ENCODE results near the gene ANKRD6.

ANKRD6 gene

GRCh38 chr6:89475101-89475500 lies 42.1 kb downstream of the ANKRD6 start:
- Histone ChIP-seq H3K36me3 (ENCODE audit: control insufficient read depth, insufficient read depth, low read length, severe bottlenecking) (no peaks in the 10 kb centered on the region), H3K4me3 (ENCODE audit: low read length) (peak overlapping the region; percentile 68), H3K27me3 (replicated peaks; ENCODE audit: control insufficient read depth, insufficient read depth, low read length) (no peaks in the 10 kb centered on the region), H3K4me1 (ENCODE audit: control insufficient read depth, insufficient read depth, low read length) (peaks cover 20% of the 10 kb centered on the region), H3K9ac (ENCODE audit: low read length) (peak overlapping the region; percentile 36), H3K9me3 (ENCODE audit: control insufficient read depth, low read length) (no peaks in the 10 kb centered on the region)
- peak; percentile 39 for DNase-seq (ENCODE audit: low read depth)

GRCh38 chr6:89475634-89476033 lies 42.7 kb downstream of the ANKRD6 start:
- Histone ChIP-seq H3K36me3 (ENCODE audit: control insufficient read depth, insufficient read depth, low read length, severe bottlenecking) (no peaks in the 10 kb centered on the region), H3K27me3 (replicated peaks; ENCODE audit: control insufficient read depth, insufficient read depth, low read length) (no peaks in the 10 kb centered on the region), H3K9me3 (ENCODE audit: control insufficient read depth, low read length) (no peaks in the 10 kb centered on the region), H3K9ac (ENCODE audit: low read length) (peak overlapping the region; percentile 36), H3K4me1 (ENCODE audit: control insufficient read depth, insufficient read depth, low read length) (peaks cover 20% of the 10 kb centered on the region), H3K4me3 (ENCODE audit: low read length) (peak overlapping the region; percentile 68)
- DNase-seq (ENCODE audit: low read depth): peak; percentile 59

GRCh38 chr6:89479897-89480296 lies 46.9 kb downstream of the ANKRD6 start:
- Histone ChIP-seq H3K4me3 (ENCODE audit: low read length) (no peak overlapping the region), H3K36me3 (ENCODE audit: control insufficient read depth, insufficient read depth, low read length, severe bottlenecking) (no peaks in the 10 kb centered on the region), H3K4me1 (ENCODE audit: control insufficient read depth, insufficient read depth, low read length) (peaks cover 48% of the 10 kb centered on the region), H3K9ac (ENCODE audit: low read length) (no peak overlapping the region), H3K9me3 (ENCODE audit: control insufficient read depth, low read length) (no peaks in the 10 kb centered on the region), H3K27me3 (replicated peaks; ENCODE audit: control insufficient read depth, insufficient read depth, low read length) (no peaks in the 10 kb centered on the region)
- no peak for DNase-seq (ENCODE audit: low read depth)

- no peak for DNase-seq (ENCODE audit: low read depth)
- Histone ChIP-seq H3K4me3 (ENCODE audit: low read length) (no peak overlapping the region), H3K27me3 (replicated peaks; ENCODE audit: control insufficient read depth, insufficient read depth, low read length) (no peaks in the 10 kb centered on the region), H3K36me3 (ENCODE audit: control insufficient read depth, insufficient read depth, low read length, severe bottlenecking) (no peaks in the 10 kb centered on the region), H3K9me3 (ENCODE audit: control insufficient read depth, low read length) (no peaks in the 10 kb centered on the region), H3K9ac (ENCODE audit: low read length) (peak overlapping the region; percentile 39), H3K4me1 (ENCODE audit: control insufficient read depth, insufficient read depth, low read length) (peaks cover 32% of the 10 kb centered on the region)
Observed at GRCh38 chr6:89481695-89482094, 48.7 kb downstream of the ANKRD6 start.

- Histone ChIP-seq H3K9ac (ENCODE audit: low read length) (peak overlapping the region; percentile 73), H3K27me3 (replicated peaks; ENCODE audit: control insufficient read depth, insufficient read depth, low read length) (no peaks in the 10 kb centered on the region), H3K9me3 (ENCODE audit: control insufficient read depth, low read length) (no peaks in the 10 kb centered on the region), H3K4me1 (ENCODE audit: control insufficient read depth, insufficient read depth, low read length) (peaks cover 32% of the 10 kb centered on the region), H3K4me3 (ENCODE audit: low read length) (peak overlapping the region; percentile 53), H3K36me3 (ENCODE audit: control insufficient read depth, insufficient read depth, low read length, severe bottlenecking) (no peaks in the 10 kb centered on the region)
- DNase-seq (ENCODE audit: low read depth): peak; percentile 63
Observed at GRCh38 chr6:89482126-89482525, 49.2 kb downstream of the ANKRD6 start.

- Histone ChIP-seq H3K4me3 (ENCODE audit: low read length) (peak overlapping the region; percentile 51), H3K36me3 (ENCODE audit: control insufficient read depth, insufficient read depth, low read length, severe bottlenecking) (no peaks in the 10 kb centered on the region), H3K9ac (ENCODE audit: low read length) (peak overlapping the region; percentile 37), H3K9me3 (ENCODE audit: control insufficient read depth, low read length) (no peaks in the 10 kb centered on the region), H3K4me1 (ENCODE audit: control insufficient read depth, insufficient read depth, low read length) (peaks cover 39% of the 10 kb centered on the region), H3K27me3 (replicated peaks; ENCODE audit: control insufficient read depth, insufficient read depth, low read length) (no peaks in the 10 kb centered on the region)
- DNase-seq (ENCODE audit: low read depth): peak; percentile 65
Observed at GRCh38 chr6:89483111-89483720, 50.3 kb downstream of the ANKRD6 start.

- H3K4me3 ChIP-seq (ENCODE audit: low read length): no peak overlapping the region
- no peak overlapping the region for H3K9ac ChIP-seq (ENCODE audit: low read length)
- no peak for DNase-seq (ENCODE audit: low read depth)
- H3K36me3 ChIP-seq (ENCODE audit: control insufficient read depth, insufficient read depth, low read length, severe bottlenecking): no peaks in the 10 kb centered on the region
- H3K9me3 ChIP-seq (ENCODE audit: control insufficient read depth, low read length): no peaks in the 10 kb centered on the region
- H3K27me3 ChIP-seq (replicated peaks; ENCODE audit: control insufficient read depth, insufficient read depth, low read length): no peaks in the 10 kb centered on the region
- peaks cover 39% of the 10 kb centered on the region for H3K4me1 ChIP-seq (ENCODE audit: control insufficient read depth, insufficient read depth, low read length)
Observed at GRCh38 chr6:89485320-89485719, 52.4 kb downstream of the ANKRD6 start.

GRCh38 chr6:89487864-89488263 lies 54.9 kb downstream of the ANKRD6 start:
- no peak for DNase-seq (ENCODE audit: low read depth)
- Histone ChIP-seq H3K27me3 (replicated peaks; ENCODE audit: control insufficient read depth, insufficient read depth, low read length) (no peaks in the 10 kb centered on the region), H3K4me3 (ENCODE audit: low read length) (no peak overlapping the region), H3K4me1 (ENCODE audit: control insufficient read depth, insufficient read depth, low read length) (peaks cover 25% of the 10 kb centered on the region), H3K9me3 (ENCODE audit: control insufficient read depth, low read length) (no peaks in the 10 kb centered on the region), H3K9ac (ENCODE audit: low read length) (no peak overlapping the region), H3K36me3 (ENCODE audit: control insufficient read depth, insufficient read depth, low read length, severe bottlenecking) (no peaks in the 10 kb centered on the region)

GRCh38 chr6:89488438-89488837 lies 55.5 kb downstream of the ANKRD6 start:
- no peaks in the 10 kb centered on the region for H3K27me3 ChIP-seq (replicated peaks; ENCODE audit: control insufficient read depth, insufficient read depth, low read length)
- no peaks in the 10 kb centered on the region for H3K36me3 ChIP-seq (ENCODE audit: control insufficient read depth, insufficient read depth, low read length, severe bottlenecking)
- H3K4me1 ChIP-seq (ENCODE audit: control insufficient read depth, insufficient read depth, low read length): peaks cover 19% of the 10 kb centered on the region
- H3K9me3 ChIP-seq (ENCODE audit: control insufficient read depth, low read length): no peaks in the 10 kb centered on the region
- H3K9ac ChIP-seq (ENCODE audit: low read length): no peak overlapping the region
- H3K4me3 ChIP-seq (ENCODE audit: low read length): no peak overlapping the region
- DNase-seq (ENCODE audit: low read depth): no peak

GRCh38 chr6:89489078-89489477 lies 56.1 kb downstream of the ANKRD6 start:
- no peaks in the 10 kb centered on the region for H3K9me3 ChIP-seq (ENCODE audit: control insufficient read depth, low read length)
- H3K4me3 ChIP-seq (ENCODE audit: low read length): no peak overlapping the region
- DNase-seq (ENCODE audit: low read depth): no peak
- H3K27me3 ChIP-seq (replicated peaks; ENCODE audit: control insufficient read depth, insufficient read depth, low read length): no peaks in the 10 kb centered on the region
- no peaks in the 10 kb centered on the region for H3K36me3 ChIP-seq (ENCODE audit: control insufficient read depth, insufficient read depth, low read length, severe bottlenecking)
- H3K4me1 ChIP-seq (ENCODE audit: control insufficient read depth, insufficient read depth, low read length): peaks cover 13% of the 10 kb centered on the region
- H3K9ac ChIP-seq (ENCODE audit: low read length): no peak overlapping the region

GRCh38 chr6:89492025-89492640 lies 59.2 kb downstream of the ANKRD6 start:
- Histone ChIP-seq H3K9ac (ENCODE audit: low read length) (no peak overlapping the region), H3K9me3 (ENCODE audit: control insufficient read depth, low read length) (no peaks in the 10 kb centered on the region), H3K36me3 (ENCODE audit: control insufficient read depth, insufficient read depth, low read length, severe bottlenecking) (no peaks in the 10 kb centered on the region), H3K27me3 (replicated peaks; ENCODE audit: control insufficient read depth, insufficient read depth, low read length) (no peaks in the 10 kb centered on the region), H3K4me1 (ENCODE audit: control insufficient read depth, insufficient read depth, low read length) (peaks cover 7% of the 10 kb centered on the region), H3K4me3 (ENCODE audit: low read length) (no peak overlapping the region)
- DNase-seq (ENCODE audit: low read depth): no peak

Measured in adipocyte (in vitro differentiated cells).